ENCODE results near the gene REPIN1.
A peak's percentile ranks its signal among the peaks of the same experiment; 100 is the strongest.

REPIN1 gene

GRCh38 chr7:150403376-150404171 is 35.0 kb downstream of the REPIN1 start:
- TF ChIP-seq, protein P1, sequence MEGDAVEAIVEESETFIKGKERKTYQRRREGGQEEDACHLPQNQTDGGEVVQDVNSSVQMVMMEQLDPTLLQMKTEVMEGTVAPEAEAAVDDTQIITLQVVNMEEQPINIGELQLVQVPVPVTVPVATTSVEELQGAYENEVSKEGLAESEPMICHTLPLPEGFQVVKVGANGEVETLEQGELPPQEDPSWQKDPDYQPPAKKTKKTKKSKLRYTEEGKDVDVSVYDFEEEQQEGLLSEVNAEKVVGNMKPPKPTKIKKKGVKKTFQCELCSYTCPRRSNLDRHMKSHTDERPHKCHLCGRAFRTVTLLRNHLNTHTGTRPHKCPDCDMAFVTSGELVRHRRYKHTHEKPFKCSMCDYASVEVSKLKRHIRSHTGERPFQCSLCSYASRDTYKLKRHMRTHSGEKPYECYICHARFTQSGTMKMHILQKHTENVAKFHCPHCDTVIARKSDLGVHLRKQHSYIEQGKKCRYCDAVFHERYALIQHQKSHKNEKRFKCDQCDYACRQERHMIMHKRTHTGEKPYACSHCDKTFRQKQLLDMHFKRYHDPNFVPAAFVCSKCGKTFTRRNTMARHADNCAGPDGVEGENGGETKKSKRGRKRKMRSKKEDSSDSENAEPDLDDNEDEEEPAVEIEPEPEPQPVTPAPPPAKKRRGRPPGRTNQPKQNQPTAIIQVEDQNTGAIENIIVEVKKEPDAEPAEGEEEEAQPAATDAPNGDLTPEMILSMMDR (IDR thresholded peaks at IDR 0.05; ENCODE audit: low read depth, low read length), result no peak
- H3K9me3 ChIP-seq (ENCODE audit: severe bottlenecking), result no peaks in the 10 kb centered on the region
- H3K27me3 ChIP-seq (ENCODE audit: insufficient read depth, low read depth, severe bottlenecking), result no peaks in the 10 kb centered on the region
- H3K36me3 ChIP-seq, result peaks cover 4% of the 10 kb centered on the region
- H3K27ac ChIP-seq, result peak overlapping the region; percentile 94
- no peak overlapping the region for H3K4me3 ChIP-seq (ENCODE audit: low read depth, low read length)
- DNase-seq, result peak; percentile 8

- peak overlapping the region; percentile 94 for H3K27ac ChIP-seq
- peak; percentile 5 for DNase-seq
- no peaks in the 10 kb centered on the region for H3K9me3 ChIP-seq (ENCODE audit: severe bottlenecking)
- TF ChIP-seq, protein P1 (IDR thresholded peaks at IDR 0.05; ENCODE audit: low read depth, low read length), result no peak
- peaks cover 3% of the 10 kb centered on the region for H3K36me3 ChIP-seq
- H3K27me3 ChIP-seq (ENCODE audit: insufficient read depth, low read depth, severe bottlenecking), result no peaks in the 10 kb centered on the region
- H3K4me3 ChIP-seq (ENCODE audit: low read depth, low read length), result peak overlapping the region; percentile 78
Measured at GRCh38 chr7:150404172-150404804, 35.7 kb downstream of the REPIN1 start.

- TF ChIP-seq, protein P1 (IDR thresholded peaks at IDR 0.05; ENCODE audit: low read depth, low read length), result no peak
- peak overlapping the region; percentile 94 for H3K27ac ChIP-seq
Measured at GRCh38 chr7:150404805-150405583, 36.4 kb downstream of the REPIN1 start.

DNA sequence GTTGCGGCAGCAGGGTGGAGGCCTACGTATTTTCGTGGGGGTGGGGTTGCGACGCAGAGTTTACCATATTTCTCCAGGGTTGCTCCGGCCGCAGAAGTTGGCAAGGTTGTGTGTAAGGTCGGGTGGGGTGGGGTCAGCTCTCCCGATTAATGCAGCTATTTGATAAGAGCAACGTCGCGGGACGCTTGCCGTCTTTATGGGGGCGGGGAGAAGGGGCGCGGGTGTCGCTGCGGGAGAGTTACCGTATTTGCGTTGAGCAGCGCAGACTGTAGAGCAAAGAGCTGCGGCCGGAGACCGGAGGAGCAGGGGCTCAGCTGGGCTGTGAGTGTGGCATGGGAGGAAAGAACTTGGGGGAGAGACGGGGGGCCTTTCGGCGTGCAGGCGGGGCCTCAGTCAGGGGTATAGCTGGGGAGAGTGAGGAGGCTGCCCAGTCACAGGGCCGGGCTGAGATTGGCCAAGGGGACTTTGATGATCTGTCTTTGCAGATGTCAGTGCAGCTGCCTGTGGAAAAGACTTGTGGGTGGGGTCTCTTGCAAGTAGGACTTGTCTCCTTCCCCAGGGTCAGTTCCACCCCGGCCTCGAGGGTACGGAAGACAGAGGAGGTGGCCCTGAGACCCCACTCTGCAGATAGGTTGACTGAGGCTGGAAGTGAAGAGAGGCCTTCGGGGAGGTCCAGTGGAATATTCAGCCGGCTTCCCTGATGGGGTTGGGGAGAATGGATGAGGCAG is 37.1 kb downstream of the REPIN1 start:
- Histone ChIP-seq H3K27ac (peak overlapping the region; percentile 94), H3K4me3 (ENCODE audit: low read depth, low read length) (peak overlapping the region; percentile 78), H3K36me3 (peaks cover 12% of the 10 kb centered on the region), H3K27me3 (ENCODE audit: insufficient read depth, low read depth, severe bottlenecking) (no peaks in the 10 kb centered on the region), H3K9me3 (ENCODE audit: severe bottlenecking) (no peaks in the 10 kb centered on the region)
- DNase-seq, result no peak
- TF ChIP-seq, protein P1 (IDR thresholded peaks at IDR 0.05; ENCODE audit: low read depth, low read length), result no peak

More at GRCh38 chr7:150404805-150405583, 36.4 kb downstream of the REPIN1 start:
- H3K27me3 ChIP-seq (ENCODE audit: insufficient read depth, low read depth, severe bottlenecking), result no peaks in the 10 kb centered on the region
- no peaks in the 10 kb centered on the region for H3K9me3 ChIP-seq (ENCODE audit: severe bottlenecking)
- H3K4me3 ChIP-seq (ENCODE audit: low read depth, low read length), result peak overlapping the region; percentile 78
- DNase-seq, result peak; percentile 92
- H3K36me3 ChIP-seq, result peaks cover 4% of the 10 kb centered on the region

GRCh38 chr7:150406312-150406566 is 37.6 kb downstream of the REPIN1 start:
- no peak for DNase-seq
- H3K27me3 ChIP-seq (ENCODE audit: insufficient read depth, low read depth, severe bottlenecking), result no peaks in the 10 kb centered on the region
- peak overlapping the region; percentile 94 for H3K27ac ChIP-seq
- H3K9me3 ChIP-seq (ENCODE audit: severe bottlenecking), result no peaks in the 10 kb centered on the region
- H3K4me3 ChIP-seq (ENCODE audit: low read depth, low read length), result peak overlapping the region; percentile 78
- peaks cover 15% of the 10 kb centered on the region for H3K36me3 ChIP-seq
- TF ChIP-seq, protein P1 (IDR thresholded peaks at IDR 0.05; ENCODE audit: low read depth, low read length), result no peak
